ENCODE data around the gene PLS3. TPM values are rescaled to one million over a fixed set of nuclear protein-coding genes. Genes with fewer than 3 reads are reported as not detected.

The PLS3 gene
- total RNA-seq, 1 experiment from 2014 or later = 96.7 TPM

DNA sequence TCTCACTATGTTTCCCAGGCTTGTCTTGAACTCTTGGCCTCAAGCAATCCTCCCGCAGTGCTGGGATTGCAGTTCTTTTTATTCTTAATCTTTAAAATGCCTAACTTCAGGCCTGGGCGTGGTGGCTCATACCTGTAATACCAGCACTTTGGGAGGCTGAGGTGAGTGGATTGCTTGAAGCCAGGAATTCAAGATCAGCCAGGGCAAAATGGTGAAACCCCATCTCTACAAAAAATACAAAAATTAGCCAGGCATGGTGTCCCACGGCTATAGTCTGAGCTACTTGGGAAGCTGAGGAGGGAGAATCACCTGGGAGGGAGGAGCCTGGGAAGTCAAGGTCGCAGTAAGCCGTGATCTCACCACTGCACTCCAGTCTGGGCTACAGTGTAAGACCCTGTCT is 45.9 kb downstream of the PLS3 start:
- Mint-ChIP-seq H3K9me3 (no peaks in the 10 kb centered on the region), H3K36me3 (peaks cover 7% of the 10 kb centered on the region; the same call in 1 of the 2 replicates), H3K4me1 (peaks cover 15% of the 10 kb centered on the region), H3K27ac (peak overlapping the region; percentile 74), H3K4me3 (no peak overlapping the region), H3K27me3 (ENCODE audit: low read depth) (no peaks in the 10 kb centered on the region)
- TF ChIP-seq ARID4B (CRISPR knock-in tag; IDR thresholded peaks at IDR 0.05; ENCODE audit: borderline replicate concordance) = no peak
- TF ChIP-seq ZMAT4 (CRISPR knock-in tag; IDR thresholded peaks at IDR 0.05) = no peak
- TF ChIP-seq ZBTB21 (CRISPR knock-in tag; IDR thresholded peaks at IDR 0.05; ENCODE audit: borderline replicate concordance) = no peak
- TF ChIP-seq, protein P1, sequence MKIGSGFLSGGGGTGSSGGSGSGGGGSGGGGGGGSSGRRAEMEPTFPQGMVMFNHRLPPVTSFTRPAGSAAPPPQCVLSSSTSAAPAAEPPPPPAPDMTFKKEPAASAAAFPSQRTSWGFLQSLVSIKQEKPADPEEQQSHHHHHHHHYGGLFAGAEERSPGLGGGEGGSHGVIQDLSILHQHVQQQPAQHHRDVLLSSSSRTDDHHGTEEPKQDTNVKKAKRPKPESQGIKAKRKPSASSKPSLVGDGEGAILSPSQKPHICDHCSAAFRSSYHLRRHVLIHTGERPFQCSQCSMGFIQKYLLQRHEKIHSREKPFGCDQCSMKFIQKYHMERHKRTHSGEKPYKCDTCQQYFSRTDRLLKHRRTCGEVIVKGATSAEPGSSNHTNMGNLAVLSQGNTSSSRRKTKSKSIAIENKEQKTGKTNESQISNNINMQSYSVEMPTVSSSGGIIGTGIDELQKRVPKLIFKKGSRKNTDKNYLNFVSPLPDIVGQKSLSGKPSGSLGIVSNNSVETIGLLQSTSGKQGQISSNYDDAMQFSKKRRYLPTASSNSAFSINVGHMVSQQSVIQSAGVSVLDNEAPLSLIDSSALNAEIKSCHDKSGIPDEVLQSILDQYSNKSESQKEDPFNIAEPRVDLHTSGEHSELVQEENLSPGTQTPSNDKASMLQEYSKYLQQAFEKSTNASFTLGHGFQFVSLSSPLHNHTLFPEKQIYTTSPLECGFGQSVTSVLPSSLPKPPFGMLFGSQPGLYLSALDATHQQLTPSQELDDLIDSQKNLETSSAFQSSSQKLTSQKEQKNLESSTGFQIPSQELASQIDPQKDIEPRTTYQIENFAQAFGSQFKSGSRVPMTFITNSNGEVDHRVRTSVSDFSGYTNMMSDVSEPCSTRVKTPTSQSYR (CRISPR knock-in tag; IDR thresholded peaks at IDR 0.05) = no peak
- TF ChIP-seq GRHL2 (CRISPR knock-in tag; IDR thresholded peaks at IDR 0.05; ENCODE audit: insufficient replicate concordance, severe bottlenecking) = no peak
- no peak for TF ChIP-seq NFE2L1 (CRISPR knock-in tag; IDR thresholded peaks at IDR 0.05)
- no peak for TF ChIP-seq E2F5 (CRISPR knock-in tag; IDR thresholded peaks at IDR 0.05)
- TF ChIP-seq OVOL2 (CRISPR knock-in tag; IDR thresholded peaks at IDR 0.05; ENCODE audit: borderline replicate concordance) = no peak
- TF ChIP-seq MXD4 (CRISPR knock-in tag; IDR thresholded peaks at IDR 0.05; ENCODE audit: borderline replicate concordance) = no peak
- no peak for TF ChIP-seq ZNF138 (CRISPR knock-in tag; conservative IDR thresholded peaks at IDR 0.05)
- no peak for TF ChIP-seq FOXK1 (CRISPR knock-in tag; IDR thresholded peaks at IDR 0.05)
- no peak for TF ChIP-seq NFYB (CRISPR knock-in tag; conservative IDR thresholded peaks at IDR 0.05; ENCODE audit: low read depth)
- no peak for TF ChIP-seq ERG (CRISPR knock-in tag; IDR thresholded peaks at IDR 0.05)
- no peak for TF ChIP-seq SP1 (CRISPR knock-in tag; conservative IDR thresholded peaks at IDR 0.05)
- TF ChIP-seq, protein P2, sequence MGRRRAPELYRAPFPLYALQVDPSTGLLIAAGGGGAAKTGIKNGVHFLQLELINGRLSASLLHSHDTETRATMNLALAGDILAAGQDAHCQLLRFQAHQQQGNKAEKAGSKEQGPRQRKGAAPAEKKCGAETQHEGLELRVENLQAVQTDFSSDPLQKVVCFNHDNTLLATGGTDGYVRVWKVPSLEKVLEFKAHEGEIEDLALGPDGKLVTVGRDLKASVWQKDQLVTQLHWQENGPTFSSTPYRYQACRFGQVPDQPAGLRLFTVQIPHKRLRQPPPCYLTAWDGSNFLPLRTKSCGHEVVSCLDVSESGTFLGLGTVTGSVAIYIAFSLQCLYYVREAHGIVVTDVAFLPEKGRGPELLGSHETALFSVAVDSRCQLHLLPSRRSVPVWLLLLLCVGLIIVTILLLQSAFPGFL (CRISPR knock-in tag; IDR thresholded peaks at IDR 0.05; ENCODE audit: borderline replicate concordance) = no peak
- CTCF ChIA-PET = no interaction called here
- ATAC-seq (0 out of 2 replicates have a peak, but pooled peaks have one; percentile 43), DNase-seq (ENCODE audit: low spot score) (no peak)
- POLR2A ChIA-PET = no interaction called here

Data from WTC11 (cell line).